MCF 10A (cell line): ENCODE measurements around the gene OBSCN. TPM values are rescaled to one million over a fixed set of nuclear protein-coding genes. Genes with fewer than 3 reads are reported as not detected.

Source experiments
- BruUV-seq: library from RNA; stranded (reverse); fragments of 400-500 nt; replicated peaks from 2 replicates; lab custom pipeline; 2021; lab: Mats Ljungman, UMichigan
- CTCF ChIA-PET: fragments of 300-600 bp; sonication (Branson Sonifier 250); formaldehyde crosslinking; extraction: SDS; loops from one replicate; lab custom pipeline; 2021; ENCODE audit warnings: antibody characterized with exemption, inconsistent platforms; lab: Yijun Ruan, JAX
- POLR2A ChIA-PET: fragments of 300-600, 350-650 bp; sonication (Branson Sonifier 250); formaldehyde crosslinking; extraction: SDS; loops from one replicate; lab custom pipeline; 2020; ENCODE audit warnings: antibody characterized with exemption, inconsistent platforms; lab: Yijun Ruan, JAX
- DNase-seq: peaks from one replicate; pipeline ENCODE4 v3.0.0-alpha.2; 2018; ENCODE audit not compliant: unreplicated experiment
- H3K27ac Mint-ChIP-seq: one replicate; pipeline ENCODE4 v1.8.0; 2022; ENCODE audit warnings: mild to moderate bottlenecking, low read depth, mixed read lengths; ENCODE audit not compliant: unreplicated experiment
- H3K27me3 Mint-ChIP-seq: one replicate; pipeline ENCODE4 v1.8.0; 2022; ENCODE audit warnings: mixed read lengths; ENCODE audit not compliant: insufficient read depth, unreplicated experiment
- H3K36me3 Mint-ChIP-seq: one replicate; pipeline ENCODE4 v1.8.0; 2022; ENCODE audit warnings: mild to moderate bottlenecking, moderate library complexity, mixed read lengths; ENCODE audit not compliant: insufficient read depth, unreplicated experiment
- H3K4me1 Mint-ChIP-seq: one replicate; pipeline ENCODE4 v1.8.0; 2022; ENCODE audit warnings: mixed read lengths; ENCODE audit not compliant: insufficient read depth, unreplicated experiment
- H3K4me3 Mint-ChIP-seq: one replicate; pipeline ENCODE4 v1.8.0; 2022; ENCODE audit warnings: mild to moderate bottlenecking, moderate library complexity, mixed read lengths; ENCODE audit not compliant: unreplicated experiment
- H3K9me3 Mint-ChIP-seq: one replicate; pipeline ENCODE4 v1.8.0; 2022; ENCODE audit warnings: mixed read lengths; ENCODE audit not compliant: unreplicated experiment
- intact Hi-C: fragments of 100-400 bp; cut with micrococcal nuclease; formaldehyde crosslinking; loops from 2 replicates; pipeline ENCODE4 v1.14.1; 2022
- total RNA-seq: library from RNA; stranded (reverse); gene quantifications from 2 replicates; pipeline ENCODE4 v1.2.3, GENCODE V29; 2022
- TF ChIP-seq, protein P1 (sequence below): fragments of 200-600 bp; IDR thresholded peaks from one replicate; pipeline ENCODE4 v1.8.0; 2022; ENCODE audit warnings: antibody characterized with exemption, mild to moderate bottlenecking; ENCODE audit not compliant: unreplicated experiment

The OBSCN gene
- total RNA-seq, 1 experiment from 2014 or later = 22.6 TPM

DNA sequence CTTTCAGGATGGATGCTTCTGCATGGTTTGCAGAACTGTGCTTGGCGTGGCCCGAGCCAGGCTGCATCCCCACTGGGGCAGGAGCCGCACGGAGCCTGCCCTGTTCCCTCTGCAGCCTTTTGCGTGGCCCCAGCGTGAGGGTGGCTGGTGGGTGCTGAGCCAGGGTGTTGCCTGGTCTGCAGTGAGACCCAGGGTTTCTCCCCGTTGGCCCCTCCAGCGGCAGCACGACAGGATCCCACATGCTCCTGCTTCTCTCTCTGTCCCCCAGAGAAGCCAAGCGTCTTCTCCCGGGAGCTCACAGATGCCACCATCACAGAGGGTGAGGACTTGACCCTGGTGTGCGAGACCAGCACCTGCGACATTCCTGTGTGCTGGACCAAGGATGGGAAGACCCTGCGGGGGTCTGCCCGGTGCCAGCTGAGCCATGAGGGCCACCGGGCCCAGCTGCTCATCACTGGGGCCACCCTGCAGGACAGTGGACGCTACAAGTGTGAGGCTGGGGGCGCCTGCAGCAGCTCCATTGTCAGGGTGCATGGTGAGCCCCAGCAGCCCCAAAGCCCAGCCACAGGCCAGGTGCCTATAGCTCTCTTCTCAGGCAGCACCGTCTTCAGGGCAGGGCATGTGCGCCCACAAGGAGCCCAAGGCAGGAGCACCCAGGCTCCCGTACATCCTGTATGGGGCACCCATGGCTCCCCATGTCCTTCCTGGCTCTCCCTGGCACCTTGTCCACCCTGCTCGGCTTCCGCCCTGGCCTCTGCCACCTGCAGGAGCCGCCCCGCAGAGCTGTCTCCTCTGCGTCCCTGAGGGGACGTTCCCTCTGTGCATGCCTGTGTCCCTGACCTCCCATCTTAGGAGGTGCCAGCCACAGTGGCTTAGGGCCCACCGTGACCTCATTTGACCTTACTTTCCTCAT is 78.9 kb downstream of the OBSCN start:
- POLR2A ChIA-PET = no interaction called here
- BruUV-seq = no TSS peak
- CTCF ChIA-PET = interaction anchor here (0.6 to 1.0 kb wide), 2 partner anchors 15 to 72 kb away, joined by 3 read pairs; no protein-coding TSS in a partner anchor
- Mint-ChIP-seq H3K4me3 (no peak overlapping the region), H3K27ac (no peak overlapping the region), H3K4me1 (no peaks in the 10 kb centered on the region), H3K27me3 (no peaks in the 10 kb centered on the region), H3K9me3 (no peaks in the 10 kb centered on the region), H3K36me3 (no peaks in the 10 kb centered on the region)
- intact Hi-C loops = no loop called here
- TF ChIP-seq, protein P1, sequence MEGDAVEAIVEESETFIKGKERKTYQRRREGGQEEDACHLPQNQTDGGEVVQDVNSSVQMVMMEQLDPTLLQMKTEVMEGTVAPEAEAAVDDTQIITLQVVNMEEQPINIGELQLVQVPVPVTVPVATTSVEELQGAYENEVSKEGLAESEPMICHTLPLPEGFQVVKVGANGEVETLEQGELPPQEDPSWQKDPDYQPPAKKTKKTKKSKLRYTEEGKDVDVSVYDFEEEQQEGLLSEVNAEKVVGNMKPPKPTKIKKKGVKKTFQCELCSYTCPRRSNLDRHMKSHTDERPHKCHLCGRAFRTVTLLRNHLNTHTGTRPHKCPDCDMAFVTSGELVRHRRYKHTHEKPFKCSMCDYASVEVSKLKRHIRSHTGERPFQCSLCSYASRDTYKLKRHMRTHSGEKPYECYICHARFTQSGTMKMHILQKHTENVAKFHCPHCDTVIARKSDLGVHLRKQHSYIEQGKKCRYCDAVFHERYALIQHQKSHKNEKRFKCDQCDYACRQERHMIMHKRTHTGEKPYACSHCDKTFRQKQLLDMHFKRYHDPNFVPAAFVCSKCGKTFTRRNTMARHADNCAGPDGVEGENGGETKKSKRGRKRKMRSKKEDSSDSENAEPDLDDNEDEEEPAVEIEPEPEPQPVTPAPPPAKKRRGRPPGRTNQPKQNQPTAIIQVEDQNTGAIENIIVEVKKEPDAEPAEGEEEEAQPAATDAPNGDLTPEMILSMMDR = no peak
- DNase-seq = no peak

GRCh38 chr1:228287541-228288425 is 79.9 kb downstream of the OBSCN start:
- Mint-ChIP-seq H3K27ac (no peak overlapping the region), H3K4me3 (no peak overlapping the region), H3K27me3 (no peaks in the 10 kb centered on the region), H3K9me3 (no peaks in the 10 kb centered on the region), H3K4me1 (no peaks in the 10 kb centered on the region), H3K36me3 (no peaks in the 10 kb centered on the region)
- BruUV-seq = no TSS peak
- ChIA-PET CTCF (interaction anchor here (0.6 kb wide), 1 partner anchor 1053 kb away, joined by 5 read pairs; no protein-coding TSS in a partner anchor), POLR2A (no interaction called here)
- intact Hi-C loops = no loop called here
- TF ChIP-seq, protein P1 = no peak
- DNase-seq = no peak

GRCh38 chr1:228288536-228289238 is 80.8 kb downstream of the OBSCN start:
- H3K9me3 Mint-ChIP-seq = peaks cover 4% of the 10 kb centered on the region
- H3K27ac Mint-ChIP-seq = no peak overlapping the region
- H3K36me3 Mint-ChIP-seq = no peaks in the 10 kb centered on the region
- no peak for DNase-seq
- CTCF ChIA-PET = interaction anchor here (0.6 kb wide), 1 partner anchor 1054 kb away, joined by 5 read pairs; no protein-coding TSS in a partner anchor
- no TSS peak for BruUV-seq
- H3K4me3 Mint-ChIP-seq = no peak overlapping the region
- intact Hi-C loops = no loop called here
- POLR2A ChIA-PET = no interaction called here
- TF ChIP-seq, protein P1 = no peak
- H3K27me3 Mint-ChIP-seq = no peaks in the 10 kb centered on the region
- no peaks in the 10 kb centered on the region for H3K4me1 Mint-ChIP-seq
